ENCODE results near the gene ACTMAP. TPM values are rescaled to one million over a fixed set of nuclear protein-coding genes. Genes with fewer than 3 reads are reported as not detected.

Gene ACTMAP
- total RNA-seq, 1 donor from 2014 or later = 25.1 TPM

GRCh38 chr19:40758491-40758890, 8.2 kb upstream of the ACTMAP start:
- no peaks in the 10 kb centered on the region for H3K9me3 Mint-ChIP-seq
- TF ChIP-seq CTCF (conservative IDR thresholded peaks at IDR 0.05) = no peak
- no peak overlapping the region for H3K4me3 Mint-ChIP-seq
- H3K27me3 Mint-ChIP-seq (ENCODE audit: low read depth) = no peaks in the 10 kb centered on the region
- H3K36me3 Mint-ChIP-seq (ENCODE audit: low read depth) = peaks cover 35% of the 10 kb centered on the region
- peaks cover 23% of the 10 kb centered on the region for H3K4me1 Mint-ChIP-seq
- no peak for DNase-seq (ENCODE audit: low read depth, low spot score)
- H3K27ac Mint-ChIP-seq (ENCODE audit: unreplicated experiment) = no peak overlapping the region

- no peak overlapping the region for H3K27ac Mint-ChIP-seq (ENCODE audit: unreplicated experiment)
- peaks cover 31% of the 10 kb centered on the region for H3K4me1 Mint-ChIP-seq
- no peak for TF ChIP-seq CTCF (conservative IDR thresholded peaks at IDR 0.05)
- H3K9me3 Mint-ChIP-seq = no peaks in the 10 kb centered on the region
- H3K36me3 Mint-ChIP-seq (ENCODE audit: low read depth) = peaks cover 34% of the 10 kb centered on the region
- no peak for DNase-seq (ENCODE audit: low read depth, low spot score)
- H3K27me3 Mint-ChIP-seq (ENCODE audit: low read depth) = no peaks in the 10 kb centered on the region
- peak overlapping the region; percentile 77 for H3K4me3 Mint-ChIP-seq
Observed at GRCh38 chr19:40756502-40757110, 6.3 kb upstream of the ACTMAP start.

GRCh38 chr19:40755791-40756190, 5.5 kb upstream of the ACTMAP start:
- Mint-ChIP-seq H3K36me3 (ENCODE audit: low read depth) (peaks cover 34% of the 10 kb centered on the region), H3K27me3 (ENCODE audit: low read depth) (no peaks in the 10 kb centered on the region), H3K9me3 (no peaks in the 10 kb centered on the region), H3K27ac (ENCODE audit: unreplicated experiment) (peak overlapping the region; percentile 71), H3K4me1 (peaks cover 33% of the 10 kb centered on the region), H3K4me3 (peak overlapping the region; percentile 71)
- TF ChIP-seq CTCF (conservative IDR thresholded peaks at IDR 0.05) = no peak
- no peak for DNase-seq (ENCODE audit: low read depth, low spot score)

- DNase-seq (ENCODE audit: low read depth, low spot score) = no peak
- peaks cover 4% of the 10 kb centered on the region for H3K27me3 Mint-ChIP-seq (ENCODE audit: low read depth)
- H3K27ac Mint-ChIP-seq (ENCODE audit: unreplicated experiment) = no peak overlapping the region
- H3K4me1 Mint-ChIP-seq = peaks cover 38% of the 10 kb centered on the region
- no peak for TF ChIP-seq CTCF (conservative IDR thresholded peaks at IDR 0.05)
- peak overlapping the region; percentile 71 for H3K4me3 Mint-ChIP-seq
- H3K9me3 Mint-ChIP-seq = no peaks in the 10 kb centered on the region
- H3K36me3 Mint-ChIP-seq (ENCODE audit: low read depth) = peaks cover 31% of the 10 kb centered on the region
Observed at GRCh38 chr19:40755248-40755624, 5.0 kb upstream of the ACTMAP start.

GRCh38 chr19:40754611-40755247, 4.5 kb upstream of the ACTMAP start:
- no peak for TF ChIP-seq CTCF (conservative IDR thresholded peaks at IDR 0.05)
- H3K9me3 Mint-ChIP-seq = no peaks in the 10 kb centered on the region
- peak overlapping the region; percentile 54 for H3K4me3 Mint-ChIP-seq
- H3K27ac Mint-ChIP-seq (ENCODE audit: unreplicated experiment) = no peak overlapping the region
- peaks cover 43% of the 10 kb centered on the region for H3K4me1 Mint-ChIP-seq
- H3K27me3 Mint-ChIP-seq (ENCODE audit: low read depth) = peaks cover 4% of the 10 kb centered on the region
- DNase-seq (ENCODE audit: low read depth, low spot score) = no peak
- H3K36me3 Mint-ChIP-seq (ENCODE audit: low read depth) = peaks cover 30% of the 10 kb centered on the region

Measured in neural crest cell (in vitro differentiated cells).